Stimulated activated CD4-positive, alpha-beta T cell treated with anti-CD3 and anti-CD28 coated beads, Interleukin-15, amount 100 ng/mL, for 24 hours (primary cell): ENCODE data around the gene ZCCHC2.

Experiments used
- DNase-seq: peaks from one replicate; pipeline ENCODE4 v3.0.0-alpha.2; 2020

The ZCCHC2 gene

DNA sequence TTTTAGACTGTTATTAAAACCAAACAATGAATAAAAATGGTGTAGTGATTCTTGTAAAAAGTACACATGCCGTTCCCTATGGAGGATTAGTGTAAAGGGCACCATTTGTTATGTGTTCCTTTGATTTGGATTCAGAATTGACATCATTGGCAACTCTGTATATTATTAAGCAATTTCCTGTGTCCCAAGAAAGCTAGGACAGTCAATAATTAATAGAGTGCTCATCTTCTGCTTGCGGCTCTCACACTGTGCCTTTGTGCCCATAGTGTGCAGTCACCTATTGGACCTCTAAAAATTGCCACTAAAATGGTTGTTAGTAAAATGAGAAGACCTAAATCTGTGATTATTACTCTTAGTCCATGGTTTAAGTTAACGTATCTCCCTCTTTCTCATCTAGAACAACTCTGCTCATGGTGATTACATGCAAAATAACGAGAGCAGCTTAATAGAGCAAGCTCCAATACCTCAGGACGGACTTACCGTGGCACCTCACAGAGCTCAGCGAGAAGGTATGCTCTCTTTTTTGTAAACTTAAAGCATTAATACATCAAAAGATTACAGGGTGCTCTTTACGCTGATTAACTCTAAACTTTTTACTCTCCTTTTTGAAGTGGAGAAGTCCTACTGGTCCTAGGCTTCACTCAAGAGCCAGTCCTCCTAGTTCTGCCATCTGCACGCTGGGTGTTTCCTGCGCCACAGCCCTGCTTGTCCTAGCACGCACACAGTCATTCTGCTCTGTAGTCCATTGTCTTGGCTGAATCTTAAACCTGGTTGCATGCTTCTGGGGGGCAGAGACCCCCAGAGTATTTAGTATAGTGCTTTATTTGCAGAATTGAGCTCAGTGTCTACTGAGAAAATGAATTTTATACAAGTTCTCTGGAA, 16.7 kb downstream of the ZCCHC2 start:
- no peak for DNase-seq

DNA sequence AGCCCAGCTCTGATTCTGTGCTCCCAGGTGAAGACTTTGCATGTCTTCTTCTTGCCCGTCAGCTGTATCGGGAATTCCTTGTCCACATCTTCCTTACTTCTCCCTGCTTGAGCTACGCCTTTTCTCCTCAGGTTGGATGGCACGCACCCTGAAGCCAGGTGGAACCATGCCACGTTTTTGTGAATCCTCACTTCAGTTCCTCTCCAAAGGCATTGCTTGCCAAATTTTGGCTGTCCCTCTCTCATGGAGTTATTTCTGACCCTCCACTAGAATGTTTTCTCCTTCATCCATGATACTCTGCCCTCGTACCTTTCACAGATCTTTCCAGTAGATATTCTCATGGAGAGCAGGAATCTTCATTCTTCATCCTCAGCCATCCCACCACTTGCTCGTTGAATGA, 20.2 kb downstream of the ZCCHC2 start:
- no peak for DNase-seq

DNA sequence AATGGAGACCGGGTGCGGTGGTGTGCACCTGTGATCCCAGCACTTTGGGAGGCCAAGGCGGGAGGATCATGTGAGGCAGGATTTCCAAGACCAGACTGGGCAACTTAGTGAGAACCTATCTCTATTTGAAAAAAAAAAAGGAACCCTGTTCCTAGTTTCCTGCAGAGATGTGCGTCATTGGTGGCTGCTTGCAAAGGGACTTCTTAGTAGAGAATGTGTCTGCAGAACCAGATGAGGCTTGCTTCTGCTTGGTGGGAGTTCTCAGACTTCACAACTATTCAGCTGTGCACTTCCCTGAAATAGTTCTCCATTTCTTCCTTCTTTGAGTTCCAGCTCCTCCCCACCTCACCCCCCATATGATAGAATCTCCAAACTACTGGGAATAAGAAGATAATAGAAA, 22.3 kb downstream of the ZCCHC2 start:
- DNase-seq, result no peak

DNA sequence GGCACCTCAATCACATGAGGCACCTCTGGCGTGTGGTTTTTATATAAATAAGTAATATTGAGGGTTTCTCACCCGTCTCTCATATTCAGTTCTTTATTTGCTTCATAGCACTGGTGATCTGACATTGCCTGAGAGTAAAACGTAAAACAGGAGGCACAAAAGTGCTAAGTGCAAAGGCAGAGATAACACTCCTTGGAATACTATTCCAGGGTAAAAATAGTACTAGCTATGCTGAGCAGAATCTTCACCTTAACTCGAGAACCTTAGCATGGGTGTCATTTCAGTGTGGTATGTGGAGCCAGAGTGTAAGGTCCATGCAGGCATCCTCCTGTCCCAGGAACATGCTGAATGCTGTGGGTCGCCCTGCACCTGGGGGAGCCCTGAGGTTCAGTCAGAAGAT, 26.9 kb downstream of the ZCCHC2 start:
- no peak for DNase-seq

DNA sequence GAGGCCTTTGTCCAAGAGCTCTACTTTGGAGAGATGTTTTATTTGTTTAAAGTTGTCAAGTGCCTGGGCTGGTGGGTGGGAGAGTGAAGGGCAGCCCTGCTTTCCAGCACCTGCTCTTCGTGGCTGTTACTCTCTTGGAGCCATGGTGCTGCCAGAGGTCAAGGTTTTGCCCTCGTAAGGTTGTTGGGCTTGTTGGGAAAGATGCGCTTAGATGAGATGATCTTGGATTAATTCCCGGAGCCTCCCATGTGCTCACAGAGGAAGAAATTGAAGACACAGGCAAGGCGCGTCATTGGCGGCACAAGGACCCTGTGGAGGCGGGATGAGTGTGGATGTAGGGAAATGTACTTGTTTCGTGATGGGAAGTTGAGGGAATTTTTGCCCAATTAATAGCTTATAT, 27.9 kb downstream of the ZCCHC2 start:
- DNase-seq, result no peak

DNA sequence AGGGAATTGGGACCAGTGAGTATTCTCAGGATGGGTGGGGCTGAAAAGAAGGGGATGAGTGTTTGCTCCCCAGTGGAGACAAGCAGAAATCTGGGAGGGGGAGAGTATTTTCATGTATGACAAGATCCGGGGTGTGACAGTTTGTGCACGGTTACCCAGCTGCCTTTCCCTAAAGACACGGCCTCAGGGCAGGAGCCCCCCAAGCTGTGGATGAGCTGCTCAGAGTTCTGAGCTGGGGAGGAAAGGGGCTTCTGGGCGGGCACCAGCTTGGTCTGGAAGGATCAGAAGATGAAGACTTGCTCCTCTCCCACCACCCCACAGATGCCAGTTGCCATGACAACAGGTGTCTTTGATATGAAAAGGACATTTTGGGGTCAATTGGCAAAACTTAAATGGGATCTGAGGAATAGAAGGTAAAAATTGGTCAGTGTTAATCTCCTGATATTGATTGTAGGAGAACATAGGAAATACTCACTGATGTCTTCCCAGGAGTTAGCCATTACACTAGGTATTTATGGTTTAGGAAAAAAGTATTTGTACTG, 29.2 kb downstream of the ZCCHC2 start:
- no peak for DNase-seq

DNA sequence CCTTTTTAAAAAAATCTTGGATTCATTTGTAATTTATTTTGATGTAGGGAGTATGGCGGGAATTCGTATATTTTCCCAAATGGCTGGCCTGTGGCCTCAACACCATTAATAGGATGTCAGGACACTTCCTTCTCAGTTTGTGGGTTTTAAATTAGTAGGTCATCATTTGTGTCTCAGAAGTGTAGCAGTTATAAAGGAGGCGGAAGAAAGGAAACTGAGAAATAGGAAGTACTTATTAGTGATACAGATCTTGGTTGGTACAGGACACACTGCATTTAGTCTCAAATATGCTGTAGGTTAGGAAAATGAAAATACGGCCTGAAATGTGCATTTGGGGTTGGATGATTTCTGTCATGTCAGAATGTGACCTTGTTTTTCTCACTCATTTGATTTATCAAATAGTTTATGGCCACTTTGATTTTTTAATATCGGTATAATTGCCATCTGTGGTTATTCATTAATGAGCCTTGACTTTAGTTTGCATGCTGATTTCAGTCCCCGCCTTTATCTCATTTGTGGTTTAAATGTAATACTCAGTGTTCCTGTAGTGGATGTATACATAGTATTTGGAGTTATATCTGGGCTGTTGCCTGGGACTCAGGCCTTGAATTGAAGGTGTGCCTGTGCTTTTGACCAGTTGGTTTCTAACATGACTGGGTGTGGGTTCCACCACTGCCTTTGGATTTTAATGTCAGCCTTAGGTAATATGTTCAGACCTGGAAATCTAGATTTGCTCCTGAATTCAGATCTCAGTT, 31.4 kb downstream of the ZCCHC2 start:
- DNase-seq, result no peak

DNA sequence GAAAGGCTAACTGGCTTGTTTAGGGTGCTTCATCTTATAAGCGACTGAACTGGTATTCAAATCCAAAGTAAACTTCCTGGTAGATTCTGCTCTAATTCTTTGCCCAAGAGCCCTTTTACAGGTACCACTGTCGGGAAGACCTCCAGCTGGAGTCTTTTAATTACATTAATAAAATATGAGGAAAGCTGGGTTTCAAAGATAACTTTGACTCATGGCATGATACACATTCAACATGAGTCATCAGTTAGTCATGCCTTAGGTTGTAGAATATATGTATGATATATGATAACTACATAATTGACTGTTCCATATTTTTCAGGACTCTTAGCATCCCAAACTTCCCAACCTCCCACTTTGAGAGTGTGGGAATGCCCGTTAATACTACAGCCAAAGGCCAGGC, 32.3 kb downstream of the ZCCHC2 start:
- no peak for DNase-seq

DNA sequence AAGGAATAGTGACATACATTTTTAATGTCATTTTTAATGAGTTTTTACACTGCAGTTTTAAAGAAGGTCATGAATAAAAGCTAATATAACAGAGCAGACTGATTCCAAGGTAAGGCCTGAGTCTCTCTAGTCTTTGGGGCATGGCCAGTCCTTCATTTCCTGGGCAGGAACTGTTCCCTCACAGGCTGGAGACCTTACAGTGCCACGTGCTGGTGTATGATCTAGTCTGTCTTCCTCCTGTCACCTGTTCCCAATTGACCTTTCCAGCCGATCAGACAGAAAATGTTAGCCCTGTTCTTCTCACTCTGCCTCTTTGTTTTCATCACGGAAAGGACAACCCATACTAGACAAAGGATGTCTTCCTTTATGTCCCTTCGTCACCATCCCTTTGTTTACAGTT, 33.6 kb downstream of the ZCCHC2 start:
- no peak for DNase-seq

DNA sequence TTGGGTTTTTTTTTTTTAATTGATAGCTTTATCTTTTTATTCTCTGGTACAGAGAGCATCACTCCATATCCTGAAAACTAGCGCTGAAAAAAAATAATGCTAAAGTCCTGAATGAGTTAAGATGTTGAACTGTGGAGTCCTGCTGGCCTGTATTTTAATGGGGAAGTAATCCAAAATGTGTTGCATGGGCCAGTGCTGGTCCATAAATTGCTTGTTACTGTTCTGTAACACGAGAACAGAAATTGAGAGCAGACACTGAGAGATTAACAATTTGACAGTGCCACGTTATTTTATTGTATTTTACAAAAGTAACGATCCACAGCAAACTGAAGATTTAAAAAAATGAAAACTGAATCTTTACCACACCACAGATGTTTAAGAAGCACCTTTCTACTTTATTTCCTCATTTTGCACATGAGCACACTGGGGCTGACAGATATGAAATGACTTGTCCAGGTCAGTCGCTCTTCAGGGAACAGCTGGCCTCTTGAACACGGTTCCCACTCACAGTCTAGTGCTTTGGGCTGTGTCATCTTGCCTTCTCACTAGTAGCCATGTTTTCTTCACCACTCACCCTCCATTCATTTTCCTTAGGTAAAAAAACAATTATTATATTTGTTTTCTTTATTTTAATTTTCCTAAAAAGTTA, 35.3 kb downstream of the ZCCHC2 start:
- no peak for DNase-seq

DNA sequence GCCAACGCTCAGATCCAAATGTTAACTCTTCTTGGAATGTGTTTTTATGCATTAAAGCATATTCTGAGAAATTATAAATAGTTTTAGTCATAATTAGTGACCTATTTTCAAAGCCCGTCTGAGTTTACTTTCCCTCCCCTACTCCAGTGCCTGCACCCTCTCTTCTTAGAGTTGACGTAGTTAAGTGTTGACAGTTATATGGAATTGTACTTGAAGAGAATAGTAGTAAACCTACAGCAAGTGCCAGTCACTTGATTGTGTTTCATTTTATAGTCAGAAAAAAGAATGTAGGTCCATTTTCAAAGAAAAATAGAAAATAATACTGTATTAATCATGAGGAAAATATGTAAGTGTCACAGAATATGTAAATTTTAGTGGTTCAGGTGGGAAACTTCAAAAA, 41.2 kb downstream of the ZCCHC2 start:
- no peak for DNase-seq

DNA sequence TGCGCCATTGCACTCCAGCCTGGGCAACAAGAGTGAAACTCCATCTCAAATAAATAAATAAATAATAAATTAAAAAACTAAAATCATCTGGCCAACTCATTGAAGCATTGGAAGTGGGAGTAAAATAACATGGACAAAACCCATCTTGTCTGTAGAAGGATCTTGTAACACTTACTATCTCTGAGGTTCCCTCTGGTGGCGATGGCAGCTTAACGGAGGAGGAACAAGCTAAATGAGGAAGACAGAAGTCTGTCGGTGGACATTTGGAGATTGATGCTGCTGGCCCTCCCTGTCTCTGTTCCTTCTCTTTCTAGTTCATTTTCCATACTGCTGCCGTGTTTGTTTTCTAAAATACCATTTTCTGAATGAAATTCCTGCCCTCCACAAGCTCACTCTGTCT, 43.4 kb downstream of the ZCCHC2 start:
- DNase-seq, result no peak

DNA sequence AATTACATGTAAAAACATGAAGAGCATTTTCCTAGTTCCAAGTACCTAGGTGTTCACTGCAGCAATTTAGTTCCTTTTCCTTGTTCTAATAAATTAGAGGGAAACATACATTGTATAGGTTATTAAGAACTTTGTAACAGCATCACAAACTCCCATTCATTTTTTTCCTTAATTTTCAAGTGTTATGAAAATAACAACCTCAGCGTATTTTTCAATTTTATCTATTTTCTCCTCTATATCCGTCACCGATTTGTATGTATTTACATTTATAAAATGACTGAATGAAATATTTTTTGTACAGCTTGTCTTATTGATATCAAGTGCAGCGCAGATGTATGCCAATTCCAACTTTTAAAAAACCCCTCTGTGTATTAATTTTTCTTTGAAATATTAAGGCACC, 44.0 kb downstream of the ZCCHC2 start:
- no peak for DNase-seq

DNA sequence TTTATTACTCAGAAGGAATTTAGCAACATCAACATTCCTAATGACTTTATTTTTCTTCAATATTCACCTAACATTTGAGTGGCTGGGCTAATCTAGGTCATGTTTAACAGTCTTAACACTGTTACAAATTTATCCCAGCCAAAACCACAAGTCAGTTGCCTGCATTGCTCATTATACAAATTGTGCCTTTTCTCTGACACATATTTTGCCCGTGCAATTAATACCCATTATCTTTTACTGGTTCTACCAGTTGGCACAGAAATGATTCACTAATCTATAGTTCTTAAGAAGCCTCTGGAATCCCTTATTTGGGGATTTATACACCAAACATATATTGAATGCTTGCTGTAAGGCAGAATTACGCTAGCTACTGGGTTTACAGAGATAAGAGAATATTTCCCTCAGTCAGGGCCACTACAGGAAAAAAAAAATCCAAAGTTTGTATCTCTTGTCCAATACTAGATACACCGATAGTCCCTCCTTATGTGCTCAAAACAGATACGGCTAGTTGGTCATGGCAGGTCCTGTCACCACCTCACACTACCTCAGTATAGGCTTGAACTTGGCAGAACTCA, 46.3 kb downstream of the ZCCHC2 start:
- no peak for DNase-seq

DNA sequence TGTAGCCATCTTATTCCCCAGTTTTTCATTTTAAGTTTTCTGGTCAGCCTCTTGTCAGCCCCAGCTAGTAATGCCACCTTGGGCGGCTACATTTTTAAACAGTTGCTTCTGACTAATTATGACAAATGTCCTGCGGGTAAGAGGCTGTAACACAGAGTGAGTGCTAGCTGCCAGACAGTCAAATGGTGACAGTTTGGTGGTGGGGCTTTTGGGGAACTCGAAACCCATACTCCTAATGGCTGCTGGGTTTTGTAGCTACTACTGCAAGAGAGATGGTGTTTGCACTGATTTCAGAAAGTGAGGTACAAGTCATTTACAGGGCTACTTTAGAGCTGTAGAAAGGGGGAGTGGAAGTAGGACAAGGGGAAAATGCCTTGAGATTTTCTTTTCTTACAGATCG, 48.2 kb downstream of the ZCCHC2 start:
- DNase-seq, result no peak

DNA sequence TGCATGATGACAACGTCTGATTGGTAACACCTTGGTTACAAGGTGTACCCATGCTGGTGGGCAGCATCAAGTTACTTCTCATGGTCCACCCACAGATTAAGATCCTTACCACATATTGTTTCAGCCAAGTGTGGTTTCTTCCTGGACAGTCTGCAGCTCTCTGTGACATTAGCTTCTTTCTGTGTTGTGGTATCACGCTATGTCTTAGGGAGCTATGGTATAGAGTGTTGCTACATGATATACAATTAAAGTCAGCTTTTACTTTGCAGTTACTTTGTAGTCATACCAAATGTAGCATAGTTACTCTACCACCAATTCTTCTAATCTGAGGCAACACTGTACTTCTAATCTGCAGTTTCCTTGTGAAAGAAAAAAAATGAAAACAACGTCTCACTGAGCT, 48.8 kb downstream of the ZCCHC2 start:
- DNase-seq, result no peak

DNA sequence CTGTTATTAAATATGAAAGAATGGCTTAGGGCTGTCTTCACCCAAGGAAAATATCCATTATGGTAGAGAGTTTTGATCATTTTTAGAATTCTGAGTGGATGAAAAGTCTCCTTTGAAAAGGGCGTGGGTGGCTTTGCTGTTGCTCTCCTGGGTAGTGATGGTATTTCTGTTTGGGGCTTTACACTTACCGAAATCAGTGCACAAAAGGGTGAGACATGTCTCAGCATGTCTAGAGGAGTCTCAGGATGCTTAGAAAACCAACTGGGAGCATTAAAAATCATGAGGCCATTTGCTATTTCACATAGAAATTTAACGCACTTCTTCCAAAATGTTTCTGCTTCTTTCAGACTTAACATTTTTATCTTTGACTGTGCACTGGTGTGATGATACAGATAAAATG, 49.6 kb downstream of the ZCCHC2 start:
- DNase-seq, result no peak

DNA sequence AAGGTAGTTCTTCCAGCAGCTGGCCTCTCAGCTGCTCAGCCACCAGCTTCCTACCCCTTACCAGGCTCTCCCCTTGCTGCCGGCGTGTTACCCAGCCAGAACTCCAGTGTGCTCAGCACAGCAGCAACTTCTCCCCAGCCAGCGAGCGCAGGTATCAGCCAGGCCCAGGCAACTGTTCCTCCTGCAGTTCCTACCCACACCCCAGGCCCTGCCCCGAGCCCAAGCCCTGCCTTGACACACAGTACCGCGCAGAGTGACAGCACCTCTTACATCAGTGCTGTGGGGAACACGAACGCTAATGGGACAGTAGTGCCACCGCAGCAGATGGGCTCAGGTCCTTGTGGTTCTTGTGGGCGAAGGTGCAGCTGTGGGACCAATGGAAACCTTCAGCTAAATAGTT, 52.0 kb downstream of the ZCCHC2 start:
- no peak for DNase-seq

DNA sequence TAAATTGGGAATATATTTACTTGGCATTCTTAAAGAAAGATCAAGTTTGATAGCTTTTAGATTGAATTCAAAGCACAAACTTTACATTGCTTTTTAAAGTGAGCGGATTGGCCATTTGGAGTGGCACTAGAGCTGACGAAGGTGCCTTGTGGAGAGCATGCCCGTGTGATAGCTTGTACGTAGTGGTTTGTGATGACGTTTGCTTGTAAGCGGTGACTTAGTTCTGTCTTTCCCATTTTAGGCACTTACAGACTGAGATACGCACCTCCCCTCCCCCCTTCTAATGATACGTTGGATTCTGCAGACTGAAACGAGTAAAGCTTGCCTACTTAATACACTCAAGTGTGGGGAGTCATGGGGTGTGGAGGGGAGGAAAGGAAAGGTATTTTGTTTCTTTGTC, 53.4 kb downstream of the ZCCHC2 start:
- no peak for DNase-seq

DNA sequence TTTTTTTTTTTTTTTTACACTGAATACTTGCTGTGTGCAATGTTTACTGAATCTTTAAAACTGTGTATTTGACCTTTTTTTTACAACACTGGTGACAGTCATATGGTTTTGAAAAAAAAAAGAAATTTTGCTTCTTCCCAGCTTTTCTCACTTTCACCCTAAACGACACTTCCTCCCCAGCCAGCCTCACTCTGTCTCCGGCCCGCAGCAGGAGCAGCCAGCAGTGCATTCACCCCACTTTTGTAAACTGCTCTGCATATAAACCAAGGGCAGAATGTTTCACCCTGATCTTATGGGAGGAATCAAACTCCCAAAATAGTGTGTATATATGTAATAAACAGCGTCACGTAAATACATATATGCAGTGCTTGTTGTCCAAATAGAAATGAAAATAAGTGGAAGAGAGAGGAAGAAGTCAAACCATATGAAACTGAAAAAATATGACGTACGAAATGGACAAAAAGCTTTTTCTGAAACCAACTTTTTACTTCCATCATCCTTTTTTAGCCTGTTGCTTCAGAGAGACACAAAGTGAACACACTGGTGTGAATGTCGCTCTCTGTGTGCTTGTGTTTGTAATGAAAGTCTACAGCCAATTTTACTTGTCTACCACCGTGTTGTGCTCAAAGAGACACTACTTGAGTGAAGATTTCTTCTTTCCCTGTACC, 54.2 kb downstream of the ZCCHC2 start:
- DNase-seq, result no peak

DNA sequence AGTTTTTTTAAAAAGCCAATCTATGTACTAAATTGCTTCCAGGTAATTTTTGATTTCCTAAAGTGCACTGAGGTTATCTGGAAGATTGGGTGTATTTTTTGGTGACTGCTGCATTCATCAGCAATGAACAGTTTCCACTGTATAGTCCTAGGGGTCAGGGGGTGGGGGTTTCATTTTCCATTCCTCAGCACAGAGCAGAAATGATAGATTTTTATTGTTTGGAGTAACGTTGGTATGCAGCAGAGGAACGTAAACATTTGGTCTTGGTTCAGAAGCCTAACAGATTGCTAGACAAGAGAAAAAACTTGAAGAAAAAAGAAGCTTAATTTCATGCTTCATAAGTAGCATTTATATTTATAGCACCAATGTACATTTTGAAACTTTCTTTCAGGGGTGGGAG, 54.9 kb downstream of the ZCCHC2 start:
- no peak for DNase-seq

DNA sequence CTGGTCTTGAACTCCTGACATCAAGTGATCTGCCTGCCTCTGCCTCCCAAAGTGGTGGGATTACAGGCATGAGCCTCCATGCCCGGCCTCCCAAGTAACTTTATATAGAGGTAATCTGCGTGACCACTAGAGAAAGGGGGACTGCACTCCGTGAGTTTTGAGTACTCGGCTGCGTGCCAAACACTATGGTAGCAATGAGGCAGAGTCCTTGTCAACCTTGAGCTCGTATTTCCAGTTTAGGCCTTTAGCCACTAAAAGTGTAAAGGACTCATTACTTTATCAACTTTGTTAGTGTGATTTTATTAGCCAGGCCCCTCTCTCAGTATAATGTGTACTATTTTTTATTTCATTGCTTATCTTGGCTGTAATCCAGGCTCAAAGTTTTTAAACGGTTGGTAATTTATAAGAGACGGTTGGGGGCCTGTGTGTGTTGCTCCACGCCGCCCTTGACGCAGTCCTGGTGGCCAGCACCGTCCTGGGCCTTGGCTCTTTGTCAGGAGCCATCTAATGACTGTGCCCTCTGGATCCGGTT, 56.2 kb downstream of the ZCCHC2 start:
- DNase-seq, result no peak
